Esophagus squamous epithelium (tissue), 4 donors: ENCODE data around the gene MOG.

Experiments used
- POLR2A ChIP-seq, 4 donors: fragments of 450-650 bp; IDR thresholded peaks; one replicate each; pipeline ENCODE4 v1.6.1; 2017; ENCODE audit warnings: antibody characterized with exemption in 4 of 4, mild to moderate bottlenecking in 4 of 4, moderate library complexity in 3 of 4
- TF ChIP-seq, protein P1 (sequence below), 6 experiments: fragments of 450-650 bp in 4 of 6; fragments of 200-600 bp in 2 of 6; sonication (generic) in 2 of 6; IDR thresholded peaks; one replicate each; pipeline ENCODE4 v1.5.1; 2016 to 2019; ENCODE audit warnings: antibody characterized with exemption in 6 of 6, mild to moderate bottlenecking in 4 of 6, moderate library complexity in 4 of 6

DNA sequence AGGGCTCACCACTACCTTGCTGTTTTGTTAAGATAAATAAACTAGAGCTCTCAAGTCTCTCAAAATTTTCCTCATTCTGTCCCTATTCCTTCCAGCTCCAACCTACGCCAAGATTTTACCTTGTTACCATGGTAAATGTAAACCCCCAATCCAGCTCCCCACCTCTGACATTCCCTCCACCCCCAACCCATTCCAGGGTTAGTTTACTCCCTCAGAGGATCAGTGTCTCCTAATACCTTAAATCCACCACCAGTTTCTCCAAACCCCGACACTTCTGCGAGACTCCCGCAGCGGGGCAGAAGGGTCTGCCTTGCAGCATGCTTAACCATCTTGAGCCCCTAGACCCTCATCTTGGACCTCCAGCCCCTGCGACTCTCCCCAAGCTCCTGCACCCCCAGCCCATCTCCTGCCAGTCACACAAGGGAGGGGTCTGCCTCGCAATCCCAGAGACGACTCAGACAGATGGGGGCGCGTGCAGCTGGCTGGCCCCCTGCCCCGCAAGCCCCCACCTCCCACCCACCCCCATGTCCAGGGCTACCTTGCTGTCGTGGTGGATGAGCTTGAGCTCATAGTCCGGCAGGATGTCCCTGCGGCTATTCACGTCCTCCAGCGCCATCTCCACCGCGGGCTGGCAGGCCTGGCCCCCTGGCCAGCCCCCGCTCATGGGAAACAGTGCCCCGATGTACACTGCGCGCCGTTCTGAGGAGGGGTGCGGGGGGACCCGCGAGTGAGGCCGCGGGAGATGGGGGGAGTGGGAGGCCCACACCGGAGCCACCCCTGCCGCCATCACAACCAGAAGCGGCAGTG lies 29.7 kb upstream of the MOG start:
- no peak for TF ChIP-seq POLR2A (IDR thresholded peaks at IDR 0.05)
- TF ChIP-seq, protein P1, sequence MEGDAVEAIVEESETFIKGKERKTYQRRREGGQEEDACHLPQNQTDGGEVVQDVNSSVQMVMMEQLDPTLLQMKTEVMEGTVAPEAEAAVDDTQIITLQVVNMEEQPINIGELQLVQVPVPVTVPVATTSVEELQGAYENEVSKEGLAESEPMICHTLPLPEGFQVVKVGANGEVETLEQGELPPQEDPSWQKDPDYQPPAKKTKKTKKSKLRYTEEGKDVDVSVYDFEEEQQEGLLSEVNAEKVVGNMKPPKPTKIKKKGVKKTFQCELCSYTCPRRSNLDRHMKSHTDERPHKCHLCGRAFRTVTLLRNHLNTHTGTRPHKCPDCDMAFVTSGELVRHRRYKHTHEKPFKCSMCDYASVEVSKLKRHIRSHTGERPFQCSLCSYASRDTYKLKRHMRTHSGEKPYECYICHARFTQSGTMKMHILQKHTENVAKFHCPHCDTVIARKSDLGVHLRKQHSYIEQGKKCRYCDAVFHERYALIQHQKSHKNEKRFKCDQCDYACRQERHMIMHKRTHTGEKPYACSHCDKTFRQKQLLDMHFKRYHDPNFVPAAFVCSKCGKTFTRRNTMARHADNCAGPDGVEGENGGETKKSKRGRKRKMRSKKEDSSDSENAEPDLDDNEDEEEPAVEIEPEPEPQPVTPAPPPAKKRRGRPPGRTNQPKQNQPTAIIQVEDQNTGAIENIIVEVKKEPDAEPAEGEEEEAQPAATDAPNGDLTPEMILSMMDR (IDR thresholded peaks at IDR 0.05), result no peak
